Smooth muscle cell (in vitro differentiated cells): ENCODE data around the gene ERMARD. TPM values are rescaled to one million over a fixed set of nuclear protein-coding genes. Genes with fewer than 3 reads are reported as not detected.

ENCODE experiments used
- DNase-seq: peaks from one replicate; lab custom pipeline; 2025; ENCODE audit not compliant: unreplicated experiment; lab: John Stamatoyannopoulos, UW
- H2AFZ ChIP-seq: fragments of 200-600 bp; sonication (generic); 2 replicates; pipeline ENCODE4 v1.6.0; 2016; ENCODE audit warnings: antibody characterized with exemption, low read depth, mild to moderate bottlenecking
- H3F3A ChIP-seq: fragments of 200-600 bp; sonication (generic); 2 replicates; pipeline ENCODE4 v1.6.0; 2017; ENCODE audit warnings: antibody characterized with exemption, low read depth
- H3K27ac ChIP-seq: fragments of 200-600 bp; sonication (generic); 2 replicates; pipeline ENCODE4 v1.5.1; 2016; ENCODE audit warnings: low read depth, mild to moderate bottlenecking
- H3K27me3 ChIP-seq: fragments of 200-600 bp; sonication (generic); 2 replicates; pipeline ENCODE4 v1.6.1; 2016; ENCODE audit warnings: low read depth, mild to moderate bottlenecking
- H3K36me3 ChIP-seq: fragments of 200-600 bp; sonication (generic); 2 replicates; pipeline ENCODE4 v1.5.1; 2016; ENCODE audit warnings: low read depth
- H3K4me1 ChIP-seq: fragments of 200-600 bp; sonication (generic); 2 replicates; pipeline ENCODE4 v1.5.1; 2016; ENCODE audit warnings: low read depth
- H3K4me2 ChIP-seq: fragments of 200-600 bp; sonication (generic); 2 replicates; pipeline ENCODE4 v1.6.0; 2016; ENCODE audit warnings: mild to moderate bottlenecking
- H3K4me3 ChIP-seq: fragments of 200-600 bp; sonication (generic); 2 replicates; pipeline ENCODE4 v1.5.1; 2016; ENCODE audit warnings: mild to moderate bottlenecking
- H3K79me2 ChIP-seq: fragments of 200-600 bp; sonication (generic); 2 replicates; pipeline ENCODE4 v1.6.0; 2016; ENCODE audit warnings: low read depth, mild to moderate bottlenecking
- H3K9ac ChIP-seq: fragments of 200-600 bp; sonication (generic); 2 replicates; pipeline ENCODE4 v1.6.0; 2016; ENCODE audit warnings: low read depth
- H3K9me3 ChIP-seq: fragments of 200-600 bp; sonication (generic); replicated peaks from 2 replicates; pipeline ENCODE4 v1.5.1; 2016; ENCODE audit warnings: low read depth
- H4K20me1 ChIP-seq: fragments of 200-600 bp; sonication (generic); 2 replicates; pipeline ENCODE4 v1.6.0; 2016; ENCODE audit warnings: low read depth
- CTCF ChIP-seq: fragments of 200-600 bp; sonication (generic); IDR thresholded peaks from 2 replicates; pipeline ENCODE4 v1.5.1; 2017; ENCODE audit warnings: borderline replicate concordance, mild to moderate bottlenecking, antibody characterized with exemption; ENCODE audit not compliant: insufficient read depth, poor library complexity, severe bottlenecking
- WGBS: methylation state at CpG from one replicate; pipeline ENCODE4 v1.1.7; 2016; ENCODE audit warnings: low lambda C conversion rate; 5-methylcytosine and 5-hydroxymethylcytosine counted together
- polyA plus RNA-seq: library from polyadenylated mRNA; unstranded; fragments of >200 nt; fragmentation: Nextera tagmentation; extraction: Ambion mirVana; gene quantifications from 2 replicates; pipeline ENCODE4 v1.2.1, GENCODE V29; 2016
- total RNA-seq: library from RNA; depleted of rRNA; stranded (reverse); fragments of >200 nt; gene quantifications from 2 replicates; pipeline ENCODE4 v1.2.3, GENCODE V29; 2014

Gene ERMARD
- total and polyA plus RNA-seq, 2 experiments from 2014 or later, result 23.2 to 55.9 TPM

GRCh38 chr6:169810066-169810989 is 58.9 kb downstream of the ERMARD start:
- TF ChIP-seq CTCF, result no peak
- Histone ChIP-seq H3K36me3 (no peaks in the 10 kb centered on the region), H3K9ac (no peak overlapping the region), H4K20me1 (no peaks in the 10 kb centered on the region), H3K27me3 (peaks cover 14% of the 10 kb centered on the region), H3K4me3 (no peak overlapping the region), H3K9me3 (no peaks in the 10 kb centered on the region), H3K79me2 (no peaks in the 10 kb centered on the region), H3K27ac (no peak overlapping the region), H3F3A (no peaks in the 10 kb centered on the region), H3K4me1 (peaks cover 5% of the 10 kb centered on the region), H3K4me2 (no peak overlapping the region), H2AFZ (no peak overlapping the region)
- no peak for DNase-seq
- WGBS, result 51% methylated on average over 18 of the region's 18 CpGs

DNA sequence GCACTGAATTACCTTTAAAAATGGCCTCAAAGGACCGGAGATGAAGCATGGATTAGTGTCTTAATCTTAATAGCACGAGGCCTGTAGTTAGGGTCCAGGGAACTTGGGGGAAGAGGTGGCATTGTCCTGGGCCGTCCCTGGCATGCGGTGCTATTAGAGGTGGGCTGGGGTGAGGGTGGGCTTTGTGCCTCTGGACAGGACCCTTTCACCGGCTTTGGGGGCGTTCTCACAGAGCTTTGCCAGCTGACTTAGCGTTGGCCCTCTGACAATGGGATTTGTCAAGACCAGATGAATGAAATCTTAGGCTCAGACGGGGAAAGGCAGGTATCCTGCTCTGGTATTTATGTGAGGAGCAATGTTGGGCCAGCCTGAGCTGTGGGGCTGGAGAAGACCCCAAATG is 59.6 kb downstream of the ERMARD start:
- peaks cover 5% of the 10 kb centered on the region for H3K4me1 ChIP-seq
- H2AFZ ChIP-seq, result no peak overlapping the region
- no peak for TF ChIP-seq CTCF
- no peak overlapping the region for H3K4me3 ChIP-seq
- H4K20me1 ChIP-seq, result no peaks in the 10 kb centered on the region
- no peaks in the 10 kb centered on the region for H3F3A ChIP-seq
- H3K79me2 ChIP-seq, result no peaks in the 10 kb centered on the region
- H3K36me3 ChIP-seq, result no peaks in the 10 kb centered on the region
- peaks cover 5% of the 10 kb centered on the region for H3K9me3 ChIP-seq
- H3K27me3 ChIP-seq, result peaks cover 7% of the 10 kb centered on the region
- WGBS, result 92% methylated on average over 8 of the region's 8 CpGs
- no peak for DNase-seq
- H3K9ac ChIP-seq, result no peak overlapping the region
- H3K27ac ChIP-seq, result no peak overlapping the region
- no peak overlapping the region for H3K4me2 ChIP-seq

DNA sequence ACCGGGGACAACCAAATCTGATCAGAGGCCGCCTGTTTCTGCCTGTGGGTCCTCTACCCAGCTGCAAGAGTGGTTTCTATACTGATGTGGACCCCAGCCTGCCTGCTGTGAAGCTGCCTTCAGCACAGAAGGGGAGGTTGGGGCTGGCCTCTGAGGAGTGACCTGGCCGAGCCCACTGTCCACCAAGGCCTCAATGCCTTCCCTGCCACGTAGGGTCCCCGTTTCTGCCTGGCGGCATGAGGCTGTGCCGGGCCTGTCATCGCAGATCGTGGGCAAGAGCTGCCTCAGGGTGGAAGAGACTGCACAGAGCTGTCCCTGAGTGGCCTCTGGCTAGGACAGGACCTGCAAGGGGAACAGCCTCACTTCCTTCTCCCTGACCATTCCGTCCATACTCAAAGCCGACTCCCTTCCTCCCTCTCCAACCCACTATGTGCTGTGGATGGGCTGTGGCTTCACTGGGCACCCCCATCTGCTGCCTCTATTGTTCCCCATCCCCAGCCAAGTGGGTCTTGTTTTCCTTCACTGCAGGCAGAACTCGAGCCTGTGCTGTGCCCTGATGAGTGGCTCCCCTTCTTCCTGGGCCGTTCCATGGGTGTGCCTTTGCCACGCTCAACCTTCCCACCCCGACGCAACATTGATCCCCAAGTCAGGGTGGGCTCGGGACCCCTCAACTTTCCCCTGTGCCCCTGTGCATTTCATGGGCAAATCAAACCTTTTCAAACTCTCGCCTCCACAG is 60.3 kb downstream of the ERMARD start:
- H2AFZ ChIP-seq, result no peak overlapping the region

More for the DNA sequence above, 60.3 kb downstream of the ERMARD start:
- no peak for TF ChIP-seq CTCF
- no peak overlapping the region for H3K27ac ChIP-seq
- H3K36me3 ChIP-seq, result no peaks in the 10 kb centered on the region
- peaks cover under 1% of the 10 kb centered on the region for H3K27me3 ChIP-seq
- peaks cover 5% of the 10 kb centered on the region for H3K4me1 ChIP-seq
- H3K9ac ChIP-seq, result no peak overlapping the region
- H3K9me3 ChIP-seq, result peaks cover 5% of the 10 kb centered on the region
- H3K4me2 ChIP-seq, result no peak overlapping the region
- no peak for DNase-seq
- no peak overlapping the region for H3K4me3 ChIP-seq
- 90% methylated on average over 18 of the region's 18 CpGs for WGBS
- no peaks in the 10 kb centered on the region for H3K79me2 ChIP-seq
- no peaks in the 10 kb centered on the region for H4K20me1 ChIP-seq
- no peaks in the 10 kb centered on the region for H3F3A ChIP-seq
